Measurements from ENCODE around the gene EBF4. TPM values are rescaled to one million over a fixed set of nuclear protein-coding genes. Genes with fewer than 3 reads are reported as not detected.
A peak's percentile ranks its signal among the peaks of the same experiment; 100 is the strongest.

EBF4 gene
- total and polyA plus RNA-seq, 10 of the 15 experiments (the other 5 are each of a cell fraction or from before 2014, with no cell fraction given) = 0.13 TPM; not detected in 9

- no peak for TF ChIP-seq E4F1 (IDR thresholded peaks at IDR 0.05; ENCODE audit: borderline replicate concordance, partially characterized antibody)
- TF ChIP-seq WRNIP1 (IDR thresholded peaks at IDR 0.05; ENCODE audit: borderline replicate concordance, low read depth, low read length) = no peak
- TF ChIP-seq YBX1 (IDR thresholded peaks at IDR 0.05) = no peak
- peak; percentile 56 for TF ChIP-seq RUNX3 (IDR thresholded peaks at IDR 0.05; ENCODE audit: low read length)
- TF ChIP-seq SMARCA5 (IDR thresholded peaks at IDR 0.05) = no peak
- TF ChIP-seq GATAD2B (conservative IDR thresholded peaks at IDR 0.05; ENCODE audit: low read depth) = no peak
- TF ChIP-seq KAT2A (conservative IDR thresholded peaks at IDR 0.05; ENCODE audit: control insufficient read depth, low read depth, low read length) = no peak
- peak; percentile 48; the same call in 1 of the 2 replicates for TF ChIP-seq IRF4 (IDR thresholded peaks at IDR 0.05; ENCODE audit: low read depth, low read length)
- TF ChIP-seq LARP7 (IDR thresholded peaks at IDR 0.05) = no peak
- no peak for TF ChIP-seq POLR2AphosphoS2 (IDR thresholded peaks at IDR 0.05; ENCODE audit: low read depth, low read length)
- no peak for TF ChIP-seq RELB (IDR thresholded peaks at IDR 0.05; ENCODE audit: low read depth)
- TF ChIP-seq PAX5 (IDR thresholded peaks at IDR 0.05; ENCODE audit: borderline replicate concordance, low read depth, low read length) = 0 out of 2 replicates have a peak, but pooled peaks have one; percentile 25
- no peak for TF ChIP-seq E2F8 (IDR thresholded peaks at IDR 0.05; ENCODE audit: low read depth, partially characterized antibody)
- TF ChIP-seq SREBF2 (IDR thresholded peaks at IDR 0.05; ENCODE audit: low read length) = no peak
- peak; percentile 41; the same call in 1 of the 2 replicates for TF ChIP-seq SPI1 (IDR thresholded peaks at IDR 0.05; ENCODE audit: borderline replicate concordance, insufficient read depth, low read depth, low read length)
- TF ChIP-seq ZBED1 (IDR thresholded peaks at IDR 0.05; ENCODE audit: borderline replicate concordance) = peak; percentile 62; the same call in 1 of the 2 replicates
- TF ChIP-seq ZBTB40 (IDR thresholded peaks at IDR 0.05; ENCODE audit: borderline replicate concordance) = no peak
- TF ChIP-seq HCFC1 (IDR thresholded peaks at IDR 0.05; ENCODE audit: low read length) = no peak
- TF ChIP-seq SMAD1 (IDR thresholded peaks at IDR 0.05; ENCODE audit: low read depth, partially characterized antibody) = no peak
Measured at GRCh38 chr20:2778602-2779321, 86.2 kb downstream of the EBF4 start (continued).

All from GM12878 (cell line).